Suppressor macrophage treated with lipopolysaccharide for 1 hour (primary cell): ENCODE data around the gene POLRMT.
"Not testable (repeated sequence)": the region's sequence is repeated elsewhere in the genome, so short reads cannot be mapped to it uniquely, and the experiment has no call there.

Experiments
- DNase-seq, 3 donors: peaks; one replicate each; pipeline ENCODE4 v3.0.0-alpha.2; 2020 to 2022

The POLRMT gene

DNA sequence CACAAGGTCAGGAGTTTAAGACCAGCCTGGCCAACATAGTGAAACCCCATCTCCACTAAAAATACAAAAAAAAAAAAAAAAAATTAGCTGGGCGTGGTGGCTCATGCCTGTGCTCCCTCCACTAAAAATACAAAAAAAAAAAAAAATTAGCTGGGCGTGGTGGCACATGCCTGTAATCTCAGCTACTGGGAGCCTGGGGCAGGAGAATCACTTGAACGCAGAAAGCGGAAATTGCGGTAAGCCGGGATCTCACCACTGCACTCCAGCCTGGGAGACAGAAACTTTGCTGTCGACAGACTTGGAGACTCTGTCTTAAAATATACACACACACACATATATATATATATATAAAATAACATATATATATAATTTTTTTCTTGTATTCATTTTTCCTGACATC is 6.8 kb downstream of the POLRMT start:
- not testable (repeated sequence) for DNase-seq

DNA sequence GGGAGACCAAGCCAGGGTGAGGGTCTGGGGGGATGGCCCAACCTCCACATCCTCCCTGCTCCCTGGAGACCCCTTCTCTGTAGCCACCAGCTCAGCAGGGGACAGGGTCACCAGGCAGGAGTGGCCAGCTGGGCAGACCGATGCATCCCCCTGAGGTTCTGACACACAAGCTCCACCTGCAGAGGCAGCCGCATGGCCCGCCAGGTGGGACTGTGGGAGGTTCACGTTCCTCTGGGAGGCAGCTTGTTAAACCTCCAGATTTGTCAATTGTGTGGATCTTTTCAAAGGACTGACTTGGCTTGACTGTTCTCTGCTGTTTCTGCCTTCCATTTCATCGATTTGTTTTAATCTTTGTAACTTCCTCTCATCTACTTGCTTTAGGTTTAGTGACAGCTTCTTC is 8.1 kb downstream of the POLRMT start:
- DNase-seq, result no peak

DNA sequence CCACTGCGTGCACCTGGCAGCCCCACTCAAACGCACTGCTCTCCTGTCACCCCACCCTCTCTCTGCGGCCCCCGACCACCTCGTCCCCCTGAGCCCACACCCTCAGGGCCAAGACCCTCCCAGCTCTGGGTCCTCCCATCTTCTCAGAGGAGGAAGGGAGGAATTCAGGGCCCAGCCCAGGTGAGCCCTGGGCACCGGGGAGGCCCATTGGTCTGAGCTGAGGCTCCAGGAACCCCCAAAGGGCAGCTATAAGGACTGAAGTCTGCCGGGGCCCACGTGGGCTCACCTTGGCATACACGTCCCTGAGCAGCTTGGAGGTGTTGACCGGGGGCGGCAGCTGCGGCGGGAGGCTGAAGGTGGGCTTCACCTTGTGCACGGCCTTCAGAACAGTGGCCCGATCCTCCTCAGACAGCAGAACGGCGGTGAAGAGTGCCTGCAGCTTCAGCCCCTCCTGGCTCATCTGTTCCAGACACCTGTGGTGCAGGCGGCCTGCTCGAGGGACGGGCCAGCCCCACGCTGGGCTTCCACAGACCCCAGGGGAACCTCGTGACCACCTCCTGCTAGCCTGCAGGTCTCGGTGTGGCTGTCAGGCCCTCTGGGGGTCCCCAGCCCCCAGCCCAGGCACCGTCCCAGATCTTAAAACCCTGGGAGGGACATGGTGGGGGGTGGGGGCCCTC is 8.8 kb downstream of the POLRMT start:
- no peak for DNase-seq

DNA sequence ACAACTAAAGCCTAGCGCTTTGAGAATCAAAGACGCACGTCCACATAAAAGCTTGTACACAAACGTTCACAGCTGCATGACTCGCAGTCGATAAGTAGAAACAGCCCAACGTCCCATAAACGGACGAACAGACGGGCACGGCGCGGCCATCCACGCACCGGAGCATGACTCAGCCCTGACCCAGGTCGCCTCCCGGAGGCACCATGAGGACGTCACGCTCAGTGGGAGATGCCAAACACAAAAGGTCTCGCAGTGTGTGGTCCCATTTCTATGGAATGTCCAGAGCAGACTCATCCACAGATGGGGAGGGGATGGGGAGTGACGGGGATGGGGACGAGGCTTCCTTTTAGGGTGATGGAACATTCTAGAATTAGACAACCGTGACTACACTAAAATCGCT is 9.4 kb downstream of the POLRMT start:
- no peak for DNase-seq

DNA sequence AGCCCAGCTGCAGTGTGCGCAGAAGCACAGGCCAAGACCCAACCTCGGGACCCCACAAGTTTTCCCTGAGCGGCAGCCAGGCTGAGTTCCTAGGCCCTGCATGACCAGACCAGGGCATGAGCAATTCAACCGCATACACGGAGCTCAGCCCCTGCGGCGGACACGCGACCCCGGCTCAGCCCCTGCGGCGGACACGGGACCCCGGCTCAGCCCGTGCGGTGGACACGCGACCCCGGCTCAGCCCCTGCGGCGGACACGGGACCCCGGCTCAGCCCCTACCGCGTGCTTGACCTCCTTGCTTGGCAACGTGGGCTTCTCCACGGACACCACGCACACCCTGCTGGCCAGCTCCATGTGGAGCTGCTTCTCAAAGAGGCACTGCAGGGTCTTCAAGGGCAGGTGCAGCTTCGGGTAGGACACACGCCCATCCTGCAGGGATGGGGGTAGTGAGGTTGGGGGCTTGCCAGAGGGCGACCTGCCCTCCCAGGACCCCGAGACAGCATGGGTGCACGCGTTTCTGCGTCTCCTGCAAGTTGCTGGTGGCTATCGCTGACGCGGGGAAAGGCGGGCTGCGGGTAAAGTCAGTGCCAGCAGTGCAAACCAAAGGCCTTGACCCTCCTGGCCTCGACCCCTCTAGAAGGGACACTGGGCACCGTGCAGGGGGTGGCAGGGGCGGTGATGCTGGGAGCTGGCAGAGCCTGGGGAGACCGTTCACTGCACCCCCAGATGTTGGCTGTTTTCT is 10.0 kb downstream of the POLRMT start:
- DNase-seq, result no peak

DNA sequence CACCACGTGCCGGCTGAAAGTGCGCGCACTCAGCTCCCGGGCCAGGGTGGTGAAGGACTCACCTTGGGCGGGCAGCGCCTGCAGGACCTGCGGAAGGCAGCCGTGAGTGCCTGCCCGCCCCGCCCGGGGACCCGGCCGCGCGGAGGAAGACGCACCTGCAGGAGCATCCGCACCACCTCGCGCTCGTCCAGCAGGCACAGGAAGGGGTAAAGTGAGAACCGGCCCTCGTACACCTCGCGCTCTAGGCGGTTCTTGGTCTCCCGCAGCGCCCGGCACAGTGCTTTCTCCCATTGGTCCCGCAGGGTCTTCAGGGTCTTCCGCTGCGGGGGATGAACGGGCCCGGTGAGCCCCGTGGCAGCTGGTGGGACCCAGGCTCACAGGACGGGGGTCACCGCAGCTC is 10.7 kb downstream of the POLRMT start:
- no peak for DNase-seq

DNA sequence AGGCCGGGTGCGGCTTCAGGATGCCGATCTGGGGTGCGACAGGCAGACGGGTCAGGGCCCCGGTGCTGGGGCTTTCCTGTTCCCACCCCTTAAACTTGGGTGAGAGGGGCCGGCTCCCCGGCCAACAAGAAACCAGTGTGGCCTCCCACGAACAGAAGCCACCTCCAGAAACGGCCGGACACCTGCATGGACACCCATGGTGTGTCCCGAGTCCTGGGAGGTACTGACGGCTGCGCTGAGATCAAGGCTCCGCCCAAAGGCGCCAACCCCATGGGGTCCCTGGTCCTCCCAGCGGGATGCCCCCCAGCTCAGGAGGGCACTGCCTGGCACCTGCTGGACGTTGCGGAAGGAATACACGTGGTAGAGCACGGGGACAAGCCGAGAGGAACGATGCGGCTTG is 11.5 kb downstream of the POLRMT start:
- no peak for DNase-seq

DNA sequence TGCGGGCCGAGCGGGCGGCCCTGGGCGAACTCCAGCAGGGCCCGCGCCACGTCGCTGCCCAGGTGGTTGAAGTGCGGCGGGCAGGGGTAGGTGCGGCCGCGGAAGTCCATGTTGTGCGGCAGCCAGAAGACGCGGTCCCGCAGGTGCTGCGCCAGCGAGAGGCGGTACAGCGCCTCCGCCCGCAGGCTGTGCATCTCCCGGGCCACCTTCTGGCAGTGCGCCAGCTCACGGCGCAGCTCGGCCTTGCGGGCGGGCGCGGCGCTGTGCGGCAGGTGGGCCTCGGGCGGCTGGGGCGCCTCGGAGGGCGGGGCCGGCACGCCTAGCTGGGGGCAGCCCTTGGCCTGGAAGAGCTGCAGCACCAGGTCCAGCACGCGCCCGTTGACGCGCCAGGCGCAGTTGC is 12.1 kb downstream of the POLRMT start:
- not testable (repeated sequence) for DNase-seq

DNA sequence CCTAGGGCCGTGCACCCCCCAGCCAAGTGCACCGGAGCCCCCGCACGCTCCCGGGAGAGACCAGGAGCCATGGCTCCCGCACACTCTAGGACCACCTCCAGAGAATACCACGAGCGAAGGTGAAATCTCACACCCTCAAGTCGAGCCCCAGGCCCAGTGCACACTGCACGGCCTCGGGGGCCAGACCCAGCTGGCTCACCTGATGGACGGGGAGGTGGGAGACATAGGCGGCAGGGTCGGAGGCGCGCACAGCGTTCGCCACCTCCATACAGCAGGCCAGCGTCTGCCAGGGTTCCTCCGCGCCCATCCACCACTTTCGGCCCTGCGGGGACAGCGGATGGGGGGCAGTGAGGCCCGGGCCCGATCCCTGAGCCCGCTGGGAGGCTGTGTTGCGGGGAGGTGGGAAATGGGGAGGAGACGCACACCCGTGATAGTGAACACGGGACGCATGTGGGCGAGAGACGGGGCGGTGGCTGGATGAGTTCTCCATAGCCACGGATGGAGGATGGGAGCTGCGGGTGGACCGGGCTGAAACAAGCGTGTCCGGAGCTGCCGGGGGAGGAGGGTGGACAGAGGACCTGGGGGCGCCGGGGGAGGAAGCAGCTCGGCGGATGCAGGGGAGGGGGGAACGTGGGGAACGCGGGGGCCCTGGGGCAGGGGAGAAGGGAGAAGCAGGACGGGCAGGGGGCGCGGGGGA is 13.0 kb downstream of the POLRMT start:
- no peak for DNase-seq

DNA sequence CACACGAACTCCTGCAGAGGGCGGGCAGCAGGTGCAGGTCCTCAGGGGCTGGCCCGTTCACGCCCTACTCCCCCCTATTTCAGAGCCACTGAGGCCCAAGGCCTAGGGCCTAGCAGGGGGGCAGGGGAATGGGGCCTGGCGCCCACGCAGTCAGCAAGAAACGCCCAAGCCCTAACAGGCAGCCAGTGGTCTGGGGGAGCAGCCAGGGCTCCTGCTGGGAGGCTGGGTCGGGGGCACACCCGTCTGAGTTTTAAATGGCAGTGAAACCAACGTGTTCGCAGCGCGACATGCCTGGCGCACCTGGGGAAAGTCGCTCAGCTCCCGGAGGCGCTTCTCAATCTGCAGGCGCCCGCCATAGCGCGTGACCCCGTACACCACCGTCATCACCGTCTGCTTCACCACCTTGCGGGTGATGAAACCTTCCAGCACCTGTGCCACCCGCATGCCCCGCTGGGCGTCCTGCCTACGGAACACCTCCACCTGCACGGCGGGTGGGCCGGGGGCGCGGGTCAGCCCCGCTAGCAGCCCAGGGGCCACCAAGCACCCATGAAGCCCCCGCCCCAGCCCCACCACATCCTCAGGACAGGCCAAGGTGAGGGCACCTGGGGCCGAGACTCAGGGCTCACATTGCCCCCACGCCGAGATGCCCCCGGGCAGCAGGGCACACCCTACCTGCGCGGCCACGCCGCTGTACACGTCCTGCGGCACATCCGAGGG is 13.9 kb downstream of the POLRMT start:
- no peak for DNase-seq

DNA sequence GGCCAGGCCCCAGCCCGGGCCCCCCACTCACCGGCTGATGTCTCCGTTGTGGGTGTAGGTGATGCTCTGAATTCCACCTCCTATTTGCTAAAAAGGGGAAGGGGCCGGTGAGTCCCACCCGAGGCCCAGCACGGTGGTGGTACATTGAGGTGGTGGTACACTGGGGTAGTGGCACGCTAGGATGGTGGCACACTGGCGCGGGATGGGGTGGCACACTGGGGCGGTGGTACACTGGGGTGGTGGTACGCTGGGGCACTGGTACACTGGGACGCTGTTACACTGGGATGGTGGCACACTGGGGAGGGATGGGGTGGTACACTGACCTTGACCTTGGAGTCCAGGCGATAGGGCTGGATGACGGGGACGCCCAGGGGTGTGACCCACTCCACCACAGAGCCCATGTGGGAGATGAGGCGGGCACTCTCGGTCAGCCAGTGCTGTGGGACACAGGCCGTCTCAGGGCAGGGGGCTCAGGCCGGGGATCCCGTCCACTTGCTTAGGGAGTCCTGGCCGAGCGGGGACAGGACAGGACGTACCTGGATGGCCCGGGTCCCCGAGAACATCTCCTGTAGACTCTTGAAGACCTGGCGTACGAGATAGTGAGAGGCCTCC is 14.6 kb downstream of the POLRMT start:
- no peak for DNase-seq

DNA sequence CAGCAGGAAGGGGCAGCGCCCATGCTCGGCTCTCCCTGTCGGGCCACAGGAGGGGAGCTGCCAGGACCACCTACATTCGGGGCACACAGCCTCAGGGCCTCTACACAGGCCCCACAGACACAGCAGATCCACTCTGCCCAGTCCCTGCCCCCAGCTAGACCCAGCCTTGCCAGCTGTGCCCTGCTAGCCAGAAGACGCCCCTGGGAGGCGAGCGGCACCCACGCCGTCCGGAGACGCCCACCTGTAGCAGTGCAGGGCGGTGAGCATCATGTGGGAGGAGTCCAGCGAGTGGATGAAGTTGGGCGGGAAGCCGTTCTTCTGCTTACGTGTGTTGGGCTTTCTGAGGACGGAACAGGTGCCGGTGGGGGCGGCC is 15.1 kb downstream of the POLRMT start:
- DNase-seq, result no peak

DNA sequence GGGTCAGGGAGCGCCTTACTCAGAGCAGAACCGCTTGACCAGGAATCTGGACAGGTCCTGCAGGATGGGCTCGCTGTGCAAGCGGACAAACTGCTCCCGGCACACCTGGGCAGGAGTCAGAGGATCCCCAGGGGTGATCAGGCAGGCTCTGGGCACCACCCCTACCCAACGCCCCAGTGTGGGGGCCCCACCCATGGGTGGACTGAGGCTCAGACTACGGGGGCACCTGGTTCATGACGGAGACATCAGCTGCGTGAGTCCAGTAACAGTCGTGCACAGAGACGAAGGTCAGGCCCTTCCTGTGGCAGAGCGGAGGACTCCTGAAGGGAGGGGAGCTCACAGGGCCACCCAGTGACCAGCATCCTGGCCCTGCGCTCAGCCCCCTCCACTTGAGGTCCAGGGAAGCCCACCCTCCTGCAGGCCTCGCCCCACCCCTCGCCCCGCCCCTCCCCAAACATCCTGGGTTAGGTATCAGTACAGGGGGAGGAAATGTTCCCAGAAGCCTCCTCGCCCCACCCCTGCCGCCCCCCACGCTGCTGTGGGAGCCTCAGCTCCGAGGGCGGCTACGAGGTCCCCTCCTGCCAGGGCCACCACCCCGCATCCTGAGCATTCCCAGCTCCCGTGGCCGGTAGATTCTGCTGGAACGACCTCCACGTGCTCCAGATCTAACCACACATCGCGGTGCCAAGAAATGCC is 15.6 kb downstream of the POLRMT start:
- DNase-seq, result no peak

DNA sequence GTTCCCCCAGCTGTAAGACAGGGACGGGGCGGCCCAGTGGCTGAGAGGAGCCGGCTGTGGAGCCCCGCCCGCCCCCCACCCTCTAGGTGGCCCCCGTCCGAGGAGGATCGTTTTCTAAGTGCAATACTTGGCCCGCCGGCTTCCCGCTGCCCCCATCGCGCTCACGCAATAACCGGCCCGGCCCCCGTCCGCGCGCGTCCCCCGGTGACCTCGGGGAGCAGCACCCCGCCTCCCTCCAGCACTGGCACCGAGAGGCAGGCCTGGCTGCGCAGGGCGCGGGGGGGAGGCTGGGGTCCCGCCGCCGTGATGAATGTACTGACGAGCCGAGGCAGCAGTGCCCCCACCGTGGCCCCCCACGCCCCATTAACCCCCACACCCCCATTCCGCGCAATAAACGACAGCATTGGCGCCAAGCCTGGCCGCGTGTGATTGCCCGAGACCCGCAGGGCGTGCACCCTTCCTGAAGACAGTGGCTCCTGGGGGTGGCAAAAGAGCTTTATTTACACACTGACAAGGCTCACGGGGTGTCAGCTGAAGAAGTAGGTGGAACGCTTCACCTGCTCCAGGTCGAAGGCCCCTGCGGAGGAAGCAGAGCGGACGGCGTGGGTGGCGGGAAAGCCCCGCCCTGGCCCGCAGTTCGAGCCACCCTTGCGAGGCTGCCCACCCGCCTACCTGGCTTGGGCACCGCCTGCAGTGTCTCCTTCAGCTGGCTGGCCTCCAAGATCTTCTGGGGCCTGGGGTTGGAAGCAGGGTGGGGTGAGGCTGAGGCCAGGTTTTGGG is 16.4 kb downstream of the POLRMT start:
- DNase-seq, result no peak

DNA sequence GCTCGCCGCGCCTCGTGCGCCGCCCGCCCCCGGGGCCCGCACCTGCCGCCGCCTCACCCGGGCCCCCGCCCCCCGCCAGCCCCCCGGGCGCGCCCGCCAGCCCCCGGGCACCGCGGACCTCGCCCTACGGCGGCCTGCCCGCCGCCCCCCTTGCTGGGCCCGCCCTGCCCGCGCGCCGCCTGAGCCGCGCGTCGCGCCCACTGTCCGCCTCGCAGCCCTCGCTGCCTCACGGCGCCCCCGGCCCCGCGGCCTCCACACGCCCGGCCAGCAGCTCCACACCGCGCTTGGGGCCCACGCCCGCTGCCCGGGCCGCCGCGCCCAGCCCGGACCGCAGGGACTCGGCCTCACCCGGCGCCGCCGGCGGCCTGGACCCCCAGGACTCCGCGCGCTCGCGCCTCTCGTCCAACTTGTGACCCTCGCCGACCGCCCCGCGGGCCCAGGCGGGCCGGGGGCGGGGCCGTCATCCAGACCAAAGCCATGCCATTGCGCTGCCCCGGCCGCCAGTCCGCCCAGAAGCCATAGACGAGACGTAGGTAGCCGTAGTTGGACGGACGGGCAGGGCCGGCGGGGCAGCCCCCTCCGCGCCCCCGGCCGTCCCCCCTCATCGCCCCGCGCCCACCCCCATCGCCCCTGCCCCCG is 17.2 kb downstream of the POLRMT start:
- no peak for DNase-seq

DNA sequence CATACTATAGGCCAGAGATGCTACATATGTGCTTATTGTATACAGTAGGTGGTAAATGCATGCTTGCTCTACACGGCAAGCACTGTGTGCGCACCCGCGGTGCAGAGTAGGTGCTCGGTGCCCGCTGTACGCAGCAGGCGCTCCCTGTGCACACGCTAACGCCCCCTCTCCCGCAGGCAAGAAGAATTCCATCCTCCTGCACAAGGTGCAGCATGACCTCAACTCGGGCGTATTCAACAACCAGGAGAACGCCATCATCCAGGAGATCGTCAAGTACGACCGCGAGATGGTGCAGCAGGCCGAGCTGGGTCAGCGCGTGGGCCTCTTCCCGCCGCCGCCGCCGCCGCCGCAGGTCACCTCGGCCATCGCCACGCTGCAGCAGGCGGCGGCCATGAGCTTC is 17.7 kb downstream of the POLRMT start:
- peak; percentile 34 to 58 (median 43) for DNase-seq

DNA sequence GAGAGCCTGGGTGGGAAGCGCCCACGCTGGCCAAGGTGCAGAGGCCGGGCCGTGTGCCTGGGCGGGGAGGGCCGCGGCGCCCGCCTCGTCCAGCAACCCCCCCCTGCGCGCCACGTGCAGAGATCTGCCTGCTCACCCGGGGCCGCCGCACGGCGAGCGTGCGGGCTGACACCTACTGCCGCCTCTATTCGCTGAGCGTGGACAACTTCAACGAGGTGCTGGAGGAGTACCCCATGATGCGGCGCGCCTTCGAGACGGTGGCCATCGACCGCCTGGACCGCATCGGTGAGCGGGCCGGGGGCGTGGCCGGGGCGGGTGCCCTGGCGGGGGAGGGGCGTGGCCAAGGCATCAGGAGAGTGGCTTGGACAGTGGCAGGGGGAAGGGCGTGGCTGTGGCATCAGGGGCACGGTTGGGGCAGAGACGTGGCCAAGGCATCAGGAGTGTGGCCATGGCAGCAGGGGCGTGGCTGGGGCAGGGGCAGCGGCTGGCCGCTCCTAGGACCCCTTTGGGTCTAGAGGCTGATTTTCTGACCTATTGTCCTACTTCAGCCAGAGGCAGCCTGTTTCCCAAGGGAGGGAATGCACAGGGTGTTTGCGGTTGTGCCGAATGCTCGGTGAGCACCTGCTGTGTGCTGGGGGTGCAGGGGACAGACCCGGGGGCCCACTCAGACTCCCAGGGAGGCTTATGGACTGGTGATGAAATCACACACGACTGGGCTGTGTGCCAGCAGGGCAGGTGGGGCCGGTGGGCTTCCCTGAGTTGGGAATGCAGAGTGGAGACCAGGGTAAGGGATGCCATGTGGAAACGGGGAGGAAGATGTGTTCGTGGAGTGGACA is 19.4 kb downstream of the POLRMT start:
- DNase-seq, result no peak

DNA sequence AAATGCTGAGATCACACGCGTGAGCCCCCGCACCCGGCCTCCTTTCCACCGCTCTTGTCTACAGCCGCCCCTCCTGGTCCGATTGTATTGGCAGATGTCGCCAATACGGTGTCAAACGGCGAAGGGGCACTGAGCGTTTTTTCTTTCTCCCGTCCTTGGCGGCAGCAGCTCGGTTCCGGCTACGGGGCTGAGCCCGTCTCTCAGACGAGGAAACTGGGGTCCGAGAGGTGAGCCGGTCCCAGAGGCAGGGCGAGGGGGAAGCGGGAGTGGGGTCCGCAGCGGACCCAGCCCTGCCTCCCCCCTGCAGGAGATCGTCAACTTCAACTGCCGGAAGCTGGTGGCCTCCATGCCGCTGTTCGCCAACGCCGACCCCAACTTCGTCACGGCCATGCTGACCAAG is 20.4 kb downstream of the POLRMT start:
- no peak for DNase-seq

DNA sequence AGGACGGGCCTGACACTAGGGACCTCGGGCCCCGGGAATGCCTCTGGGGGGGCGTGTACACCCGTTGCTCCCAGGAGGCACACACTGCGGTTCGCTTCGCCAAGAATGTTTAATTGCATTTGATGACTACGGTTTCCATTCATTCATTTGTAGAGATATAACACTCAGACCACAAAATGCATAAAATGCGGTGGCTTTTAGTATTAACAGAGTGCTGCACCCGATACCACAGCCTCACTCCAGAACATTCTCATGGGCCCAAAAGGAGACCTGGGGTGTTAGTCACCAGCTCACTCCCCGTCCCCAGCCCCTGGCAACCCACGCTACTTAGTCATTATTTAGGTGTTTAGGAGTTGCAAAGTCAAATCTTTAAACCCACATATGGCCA is 21.9 kb downstream of the POLRMT start:
- DNase-seq, result no peak

DNA sequence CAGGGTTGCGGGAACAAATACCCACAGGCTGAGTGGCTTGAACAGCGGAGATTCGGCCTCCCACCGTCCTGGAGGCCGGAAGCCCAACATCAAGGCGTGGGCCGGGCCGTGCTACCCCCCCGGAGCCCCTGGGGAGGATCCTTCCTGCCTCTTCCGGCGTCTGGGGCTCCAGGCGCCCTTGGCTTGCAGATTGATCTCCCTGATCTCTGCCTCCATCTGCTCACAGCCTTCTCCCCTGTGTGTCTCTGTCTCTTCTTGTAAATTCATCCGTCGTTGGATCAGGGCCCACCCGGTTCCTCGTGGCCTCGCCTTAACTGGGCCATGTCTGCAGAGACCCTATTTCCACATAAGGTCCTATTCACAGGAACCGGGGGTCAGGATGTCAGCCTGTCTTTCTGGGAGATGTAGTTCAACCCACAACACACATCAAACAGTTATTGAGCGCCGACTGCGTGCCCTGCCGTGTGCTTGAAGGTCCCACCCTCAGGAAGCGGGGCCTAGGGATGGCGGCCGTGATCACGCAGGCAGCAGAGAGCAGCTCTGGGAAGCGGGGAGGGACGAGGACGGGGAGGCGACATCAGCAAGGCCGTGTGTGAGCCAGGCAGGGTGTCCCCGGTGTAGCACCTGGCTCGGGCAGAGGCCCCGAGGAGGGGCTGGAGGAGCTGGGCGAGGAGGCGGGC is 22.4 kb downstream of the POLRMT start:
- DNase-seq, result no peak
